ENCODE measurements around the gene PRKAG2. TPM values are rescaled to one million over a fixed set of nuclear protein-coding genes. Genes with fewer than 3 reads are reported as not detected.

The PRKAG2 gene
- total and polyA plus RNA-seq, 4 donors, result 3.6 to 25.1 (median 16.8) TPM

- TF ChIP-seq YY1 (IDR thresholded peaks at IDR 0.05), result no peak
- TF ChIP-seq, protein P1, sequence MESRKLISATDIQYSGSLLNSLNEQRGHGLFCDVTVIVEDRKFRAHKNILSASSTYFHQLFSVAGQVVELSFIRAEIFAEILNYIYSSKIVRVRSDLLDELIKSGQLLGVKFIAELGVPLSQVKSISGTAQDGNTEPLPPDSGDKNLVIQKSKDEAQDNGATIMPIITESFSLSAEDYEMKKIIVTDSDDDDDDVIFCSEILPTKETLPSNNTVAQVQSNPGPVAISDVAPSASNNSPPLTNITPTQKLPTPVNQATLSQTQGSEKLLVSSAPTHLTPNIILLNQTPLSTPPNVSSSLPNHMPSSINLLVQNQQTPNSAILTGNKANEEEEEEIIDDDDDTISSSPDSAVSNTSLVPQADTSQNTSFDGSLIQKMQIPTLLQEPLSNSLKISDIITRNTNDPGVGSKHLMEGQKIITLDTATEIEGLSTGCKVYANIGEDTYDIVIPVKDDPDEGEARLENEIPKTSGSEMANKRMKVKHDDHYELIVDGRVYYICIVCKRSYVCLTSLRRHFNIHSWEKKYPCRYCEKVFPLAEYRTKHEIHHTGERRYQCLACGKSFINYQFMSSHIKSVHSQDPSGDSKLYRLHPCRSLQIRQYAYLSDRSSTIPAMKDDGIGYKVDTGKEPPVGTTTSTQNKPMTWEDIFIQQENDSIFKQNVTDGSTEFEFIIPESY (IDR thresholded peaks at IDR 0.05), result no peak
- TF ChIP-seq FOXA1 (IDR thresholded peaks at IDR 0.05), result no peak
These were observed 106.7 kb downstream of the PRKAG2 start (continued) for GRCh38 chr7:151770232-151770631.

- no peak for DNase-seq (ENCODE audit: low spot score)
- H3K36me3 ChIP-seq (ENCODE audit: control insufficient read depth in 4 of 4, insufficient read depth in 3 of 4, low read depth in 1 of 4, low read length in 3 of 4), result peaks cover 0 to 18% (median 10%) of the 10 kb centered on the region in 4 donors
- no peak overlapping the region for H3K4me3 ChIP-seq (ENCODE audit: low read depth in 1 of 3, low read length in 3 of 3)
- H3K9me3 ChIP-seq (ENCODE audit: control insufficient read depth in 4 of 4, low read length in 3 of 4), result no peaks in the 10 kb centered on the region
- H3K27me3 ChIP-seq (ENCODE audit: control insufficient read depth in 4 of 4, insufficient read depth in 4 of 4, low read length in 3 of 4), result no peaks in the 10 kb centered on the region
- peaks cover 0 to 5% (median 2%) of the 10 kb centered on the region in 4 donors for H3K4me1 ChIP-seq (ENCODE audit: control insufficient read depth in 4 of 4, insufficient read depth in 4 of 4, low read length in 3 of 4)
- H3K9ac ChIP-seq (ENCODE audit: low read depth in 1 of 2, low read length in 2 of 2), result no peak overlapping the region
- TF ChIP-seq HNF4A (conservative IDR thresholded peaks at IDR 0.05), result no peak
- H3K27ac ChIP-seq (ENCODE audit: low read depth in 1 of 2, low read length in 2 of 2), result no peak overlapping the region
- WGBS, result 90% methylated on average over 11 of the region's 11 CpGs
These were observed 107.6 kb downstream of the PRKAG2 start for GRCh38 chr7:151769188-151769821.

DNA sequence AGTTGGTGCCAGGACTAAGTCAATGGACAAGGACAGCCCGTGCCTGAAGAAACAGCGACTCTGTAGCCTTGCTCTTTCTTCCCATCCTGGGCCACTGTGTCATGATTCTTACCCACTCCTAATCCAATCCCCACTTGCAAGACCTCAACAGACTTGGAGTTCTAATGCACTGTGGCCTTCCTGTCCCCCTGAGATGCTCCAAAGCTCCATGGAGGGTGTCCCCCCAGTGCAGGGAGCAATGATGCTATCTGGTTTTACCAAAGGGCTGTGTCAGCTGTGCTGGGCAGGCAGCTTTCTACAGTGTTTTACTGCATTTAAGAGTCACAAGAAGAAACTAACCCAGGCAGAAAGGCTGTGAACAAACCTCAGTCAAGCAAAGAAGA, 108.1 kb downstream of the PRKAG2 start:
- DNase-seq (ENCODE audit: low spot score), result no peak
- TF ChIP-seq YY1 (IDR thresholded peaks at IDR 0.05), result no peak
- TF ChIP-seq, protein P1 (IDR thresholded peaks at IDR 0.05), result no peak
- no peak for TF ChIP-seq TAF1 (conservative IDR thresholded peaks at IDR 0.05)
- TF ChIP-seq HNF4G (IDR thresholded peaks at IDR 0.05), result no peak
- no peak for TF ChIP-seq MAX (IDR thresholded peaks at IDR 0.05)
- TF ChIP-seq NR2F2 (IDR thresholded peaks at IDR 0.05), result no peak
- no peak for TF ChIP-seq JUND (IDR thresholded peaks at IDR 0.05)
- TF ChIP-seq RXRA (IDR thresholded peaks at IDR 0.05), result no peak
- TF ChIP-seq RAD21 (IDR thresholded peaks at IDR 0.05), result no peak
- TF ChIP-seq HNF4A (conservative IDR thresholded peaks at IDR 0.05), result no peak
- no peak for TF ChIP-seq REST (IDR thresholded peaks at IDR 0.05)
- no peak for TF ChIP-seq GABPA (IDR thresholded peaks at IDR 0.05 in 1 of 2, conservative IDR thresholded peaks at IDR 0.05 in 1 of 2)
- Histone ChIP-seq H3K36me3 (ENCODE audit: control insufficient read depth in 4 of 4, insufficient read depth in 3 of 4, low read depth in 1 of 4, low read length in 3 of 4) (peaks cover 0 to 18% (median 10%) of the 10 kb centered on the region in 4 donors), H3K9ac (ENCODE audit: low read depth in 1 of 2, low read length in 2 of 2) (no peak overlapping the region), H3K4me1 (ENCODE audit: control insufficient read depth in 4 of 4, insufficient read depth in 4 of 4, low read length in 3 of 4) (peaks cover 0 to 4% (median 1%) of the 10 kb centered on the region in 4 donors), H3K4me3 (ENCODE audit: low read depth in 1 of 3, low read length in 3 of 3) (no peak overlapping the region), H3K27me3 (ENCODE audit: control insufficient read depth in 4 of 4, insufficient read depth in 4 of 4, low read length in 3 of 4) (no peaks in the 10 kb centered on the region), H3K9me3 (ENCODE audit: control insufficient read depth in 4 of 4, low read length in 3 of 4) (no peaks in the 10 kb centered on the region), H3K27ac (ENCODE audit: low read depth in 1 of 2, low read length in 2 of 2) (no peak overlapping the region)
- 94% methylated on average over 2 of the region's 2 CpGs for WGBS
